ENCODE measurements around the gene ATAD3A. TPM values are rescaled to one million over a fixed set of nuclear protein-coding genes. Genes with fewer than 3 reads are reported as not detected.
A peak's percentile ranks its signal among the peaks of the same experiment; 100 is the strongest.

ATAD3A gene
- total and polyA plus RNA-seq, 9 of the 15 experiments (the other 6 are each of a cell fraction or from before 2014, with no cell fraction given): 0.10 to 173 (median 36.7) TPM

- TF ChIP-seq SRSF3 (IDR thresholded peaks at IDR 0.05; ENCODE audit: insufficient read depth, low read length): peak; percentile 99
- peak; percentile 87; the same call in 1 of the 2 replicates for TF ChIP-seq E2F5 (CRISPR knock-in tag; IDR thresholded peaks at IDR 0.05)
- TF ChIP-seq ZHX1 (conservative IDR thresholded peaks at IDR 0.05; ENCODE audit: low read length): no peak
- TF ChIP-seq FOXP4 (CRISPR knock-in tag; IDR thresholded peaks at IDR 0.05; ENCODE audit: borderline replicate concordance): peak; percentile 26; the same call in 1 of the 2 replicates
- TF ChIP-seq L3MBTL2 (IDR thresholded peaks at IDR 0.05): no peak; the same call in 1 of the 2 replicates
- TF ChIP-seq FOXP1 (CRISPR knock-in tag; IDR thresholded peaks at IDR 0.05): 0 out of 2 replicates have a peak, but pooled peaks have one; percentile 0
- TF ChIP-seq GABPB1 (CRISPR knock-in tag; IDR thresholded peaks at IDR 0.05): peak; percentile 52
- TF ChIP-seq HMG20A (CRISPR knock-in tag; conservative IDR thresholded peaks at IDR 0.05): no peak
- no peak for TF ChIP-seq RCOR1 (IDR thresholded peaks at IDR 0.05; ENCODE audit: borderline replicate concordance in 1 of 2, low read depth in 2 of 2, low read length in 2 of 2)
- no peak for TF ChIP-seq SOX6 (IDR thresholded peaks at IDR 0.05)
- TF ChIP-seq ZBTB1 (CRISPR knock-in tag; IDR thresholded peaks at IDR 0.05; ENCODE audit: borderline replicate concordance, low read depth): peak; percentile 94; the same call in 1 of the 2 replicates
- no peak for TF ChIP-seq U2AF2 (optimal IDR thresholded peaks at IDR 0.05; ENCODE audit: low read depth, low read length)
- no peak; the same call in none of the 2 replicates for TF ChIP-seq SP1 (CRISPR knock-in tag; IDR thresholded peaks at IDR 0.05)
- TF ChIP-seq SMAD2 (IDR thresholded peaks at IDR 0.05; ENCODE audit: low read depth, low read length): no peak
- no peak for TF ChIP-seq HCFC1 (IDR thresholded peaks at IDR 0.05; ENCODE audit: low read depth, low read length)
- TF ChIP-seq BCOR (IDR thresholded peaks at IDR 0.05): no peak
- no peak for TF ChIP-seq MEF2A (IDR thresholded peaks at IDR 0.05; ENCODE audit: control insufficient read depth, low read depth, low read length)
- TF ChIP-seq FOXO4 (CRISPR knock-in tag; IDR thresholded peaks at IDR 0.05): no peak
- TF ChIP-seq MYC (IDR thresholded peaks at IDR 0.05; ENCODE audit: low read depth, low read length): peak; percentile 84
- peak; percentile 80; the same call in 1 of the 2 replicates for TF ChIP-seq MYC (CRISPR knock-in tag; IDR thresholded peaks at IDR 0.05; ENCODE audit: borderline replicate concordance, low read depth)
- TF ChIP-seq SIN3B (IDR thresholded peaks at IDR 0.05; ENCODE audit: low read depth): no peak
Observed at GRCh38 chr1:1573843-1574720, 62.1 kb downstream of the ATAD3A start (continued).

All from K562 (cell line).